ENCODE measurements around the gene RPS25. TPM values are rescaled to one million over a fixed set of nuclear protein-coding genes. Genes with fewer than 3 reads are reported as not detected.

The RPS25 gene
- total RNA-seq: 1,000 to 10,000 TPM; 1,926 to 3,368 (median 2,381) TPM

GRCh38 chr11:119018074-119018938 lies at the start of gene RPS25, which contains the start of gene TRAPPC4:
Gene RPS25, minus strand, starts transcription at chr11:119018343. Its CDS starts 59 bp downstream, at chr11:119018284.
Gene TRAPPC4, plus strand, starts transcription at chr11:119018766. Its CDS starts 30 bp downstream, at chr11:119018796.
- H3K36me3 ChIP-seq: peaks cover 40% of the 10 kb centered on the region
- peaks cover 45% of the 10 kb centered on the region for H3K4me1 ChIP-seq

DNA sequence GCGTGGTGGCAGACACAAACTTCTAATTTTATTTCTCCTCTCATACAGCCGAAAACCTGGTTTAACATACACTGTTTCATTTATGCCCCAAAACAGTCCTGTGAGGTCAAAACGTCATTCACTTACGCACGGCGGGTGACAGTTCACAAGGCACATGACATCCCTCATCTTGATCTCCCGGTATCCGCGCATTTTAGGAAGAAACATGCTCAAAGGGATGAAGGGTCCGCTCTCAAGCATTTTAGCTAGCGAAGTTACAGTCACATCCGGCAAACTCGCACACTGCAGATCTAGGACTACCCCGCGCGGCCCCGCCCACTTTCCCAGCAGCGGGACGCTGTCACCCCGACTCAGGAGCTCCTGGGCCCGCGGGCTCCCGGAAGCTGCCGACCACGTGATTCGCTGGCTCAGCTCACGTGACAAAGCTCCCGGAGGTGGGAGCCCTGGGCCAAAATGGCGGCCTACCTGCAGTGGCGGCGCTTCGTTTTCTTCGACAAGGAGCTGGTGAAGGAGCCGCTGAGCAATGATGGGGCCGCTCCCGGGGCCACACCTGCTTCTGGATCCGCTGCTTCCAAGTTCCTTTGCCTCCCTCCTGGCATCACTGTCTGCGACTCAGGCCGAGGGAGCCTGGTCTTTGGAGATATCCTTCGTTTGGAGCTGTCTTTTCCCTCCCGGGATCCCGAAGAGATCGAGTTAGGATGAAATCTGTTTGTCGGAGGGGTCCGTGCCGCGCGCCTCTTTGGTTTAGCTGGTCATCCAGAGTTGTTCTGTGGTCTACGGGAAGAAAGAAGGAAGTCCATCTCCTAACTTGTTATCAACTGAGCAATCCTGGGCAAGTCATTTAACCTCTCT lies 49.5 kb upstream of the RPS25 start, which contains the start of gene VPS11:
Gene VPS11 (plus strand): TSS at position 448 of the 852 bp plus-strand sequence. CDS start 6 bp downstream, at position 454.
- Histone ChIP-seq H3K4me1 (peaks cover 37% of the 10 kb centered on the region), H3K9me3 (no peaks in the 10 kb centered on the region), H3K27ac (peak within 1 kb of the TSS; percentile 93), H3K27me3 (no peaks in the 10 kb centered on the region), H3K36me3 (peaks cover 27% of the 10 kb centered on the region), H3K4me3 (peak within 1 kb of the TSS; percentile 94)
- peak; percentile 99 for DNase-seq (ENCODE audit: low spot score in 2 of 2)
- WGBS: under 1% methylated on average over 26 of the region's 49 CpGs
- no peak for TF ChIP-seq EP300 (IDR thresholded peaks at IDR 0.05)
- TF ChIP-seq POLR2A (IDR thresholded peaks at IDR 0.05): peak in 1 of 2 donors; percentile 56
- TF ChIP-seq POLR2AphosphoS5 (IDR thresholded peaks at IDR 0.05): peak in 2 of 3 donors; percentile 36 to 74
- TF ChIP-seq, protein P1, sequence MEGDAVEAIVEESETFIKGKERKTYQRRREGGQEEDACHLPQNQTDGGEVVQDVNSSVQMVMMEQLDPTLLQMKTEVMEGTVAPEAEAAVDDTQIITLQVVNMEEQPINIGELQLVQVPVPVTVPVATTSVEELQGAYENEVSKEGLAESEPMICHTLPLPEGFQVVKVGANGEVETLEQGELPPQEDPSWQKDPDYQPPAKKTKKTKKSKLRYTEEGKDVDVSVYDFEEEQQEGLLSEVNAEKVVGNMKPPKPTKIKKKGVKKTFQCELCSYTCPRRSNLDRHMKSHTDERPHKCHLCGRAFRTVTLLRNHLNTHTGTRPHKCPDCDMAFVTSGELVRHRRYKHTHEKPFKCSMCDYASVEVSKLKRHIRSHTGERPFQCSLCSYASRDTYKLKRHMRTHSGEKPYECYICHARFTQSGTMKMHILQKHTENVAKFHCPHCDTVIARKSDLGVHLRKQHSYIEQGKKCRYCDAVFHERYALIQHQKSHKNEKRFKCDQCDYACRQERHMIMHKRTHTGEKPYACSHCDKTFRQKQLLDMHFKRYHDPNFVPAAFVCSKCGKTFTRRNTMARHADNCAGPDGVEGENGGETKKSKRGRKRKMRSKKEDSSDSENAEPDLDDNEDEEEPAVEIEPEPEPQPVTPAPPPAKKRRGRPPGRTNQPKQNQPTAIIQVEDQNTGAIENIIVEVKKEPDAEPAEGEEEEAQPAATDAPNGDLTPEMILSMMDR (IDR thresholded peaks at IDR 0.05): no peak

More at GRCh38 chr11:119018074-119018938, at the start of gene RPS25, which contains the start of gene TRAPPC4:
- TF ChIP-seq EP300 (IDR thresholded peaks at IDR 0.05) (no peak), POLR2AphosphoS5 (IDR thresholded peaks at IDR 0.05) (peak; percentile 52 to 82 (median 60)), POLR2A (IDR thresholded peaks at IDR 0.05) (peak in 1 of 2 donors; percentile 76)
- TF ChIP-seq, protein P1 (IDR thresholded peaks at IDR 0.05): no peak
- WGBS: under 1% methylated on average over 63 of the region's 63 CpGs
- Histone ChIP-seq H3K27ac (peak within 1 kb of the TSS; percentile 92), H3K9me3 (no peaks in the 10 kb centered on the region), H3K27me3 (no peaks in the 10 kb centered on the region), H3K4me3 (peak within 1 kb of the TSS; percentile 74)
- peak; percentile 98 for DNase-seq (ENCODE audit: low spot score in 2 of 2)

DNA sequence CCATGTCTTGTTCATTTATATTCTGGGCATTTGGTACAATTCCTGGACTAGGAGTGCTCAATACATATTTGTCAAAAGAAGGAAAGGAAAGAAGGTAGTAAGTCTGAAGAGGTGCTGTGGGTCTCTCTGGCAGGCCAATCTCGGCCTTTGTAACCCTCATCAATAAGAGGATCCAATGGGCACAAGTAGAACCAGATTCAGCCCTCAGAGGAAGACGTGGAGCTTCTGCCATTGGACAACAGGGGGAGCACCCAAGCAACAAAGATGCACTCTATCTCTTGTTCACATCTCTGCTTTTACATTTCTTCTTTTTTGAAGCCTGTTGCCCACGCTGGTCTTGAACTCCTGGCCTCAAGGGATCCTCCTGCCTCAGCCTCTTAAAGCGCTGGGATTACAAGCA lies 47.2 kb upstream of the RPS25 start:
- Histone ChIP-seq H3K27ac (no peak overlapping the region), H3K9me3 (no peaks in the 10 kb centered on the region), H3K27me3 (no peaks in the 10 kb centered on the region), H3K36me3 (peaks cover 5% of the 10 kb centered on the region), H3K4me1 (peaks cover 37% of the 10 kb centered on the region), H3K4me3 (no peak overlapping the region)
- no peak for TF ChIP-seq EP300 (IDR thresholded peaks at IDR 0.05)
- TF ChIP-seq, protein P1 (IDR thresholded peaks at IDR 0.05): peak in 1 of 2 donors; percentile 35
- TF ChIP-seq POLR2A (IDR thresholded peaks at IDR 0.05): no peak
- 67% methylated on average over 4 of the region's 4 CpGs for WGBS
- no peak for DNase-seq (ENCODE audit: low spot score in 2 of 2)

DNA sequence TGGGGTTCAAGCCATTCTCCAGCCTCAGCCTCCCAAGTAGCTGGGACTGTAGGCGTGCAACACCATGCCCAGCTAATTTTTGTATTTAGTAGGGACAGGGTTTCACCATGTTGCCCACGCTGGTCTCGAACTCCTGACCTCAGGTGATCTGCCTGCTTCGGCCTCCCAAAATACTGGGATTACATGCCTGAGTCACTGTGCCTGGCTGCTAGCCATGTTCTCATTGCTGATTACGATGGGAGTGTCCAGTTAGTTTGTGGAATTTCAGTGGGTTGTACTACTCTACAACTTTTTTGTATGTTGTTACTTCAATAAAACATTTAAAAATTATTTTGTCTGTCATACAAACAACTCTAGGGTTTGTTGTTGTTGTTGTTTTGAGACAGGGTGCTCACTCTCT lies 44.6 kb upstream of the RPS25 start:
- Histone ChIP-seq H3K36me3 (no peaks in the 10 kb centered on the region), H3K27ac (no peak overlapping the region), H3K4me3 (no peak overlapping the region), H3K27me3 (no peaks in the 10 kb centered on the region), H3K9me3 (no peaks in the 10 kb centered on the region), H3K4me1 (peaks cover 25% of the 10 kb centered on the region)
- no peak for DNase-seq (ENCODE audit: low spot score in 2 of 2)
- TF ChIP-seq POLR2AphosphoS5 (IDR thresholded peaks at IDR 0.05) (no peak), POLR2A (IDR thresholded peaks at IDR 0.05) (no peak)
- TF ChIP-seq, protein P1 (IDR thresholded peaks at IDR 0.05): no peak
- WGBS: 48% methylated on average over 5 of the region's 5 CpGs

Data from suprapubic skin (tissue), 4 donors.